PC-3 (cell line): ENCODE measurements around the gene SERTAD1.

ENCODE experiments used
- EZH2 ChIP-seq: fragments of 300-600 bp; sonication (generic); IDR thresholded peaks from one replicate; pipeline ENCODE4 v1.6.1; 2017; ENCODE audit warnings: antibody characterized with exemption, mild to moderate bottlenecking, low read length; ENCODE audit not compliant: unreplicated experiment
- EZH2phosphoT487 ChIP-seq: fragments of 300-600 bp; sonication (generic); IDR thresholded peaks from 2 replicates; pipeline ENCODE4 v1.6.1; 2018; ENCODE audit warnings: mild to moderate bottlenecking, antibody characterized with exemption, low read length, borderline replicate concordance
- TF ChIP-seq, protein P1 (sequence below): fragments of 300-600 bp; sonication (generic); conservative IDR thresholded peaks from 2 replicates; pipeline ENCODE4 v1.5.1; 2017; ENCODE audit warnings: antibody characterized with exemption, low read depth, mild to moderate bottlenecking, low read length

DNA sequence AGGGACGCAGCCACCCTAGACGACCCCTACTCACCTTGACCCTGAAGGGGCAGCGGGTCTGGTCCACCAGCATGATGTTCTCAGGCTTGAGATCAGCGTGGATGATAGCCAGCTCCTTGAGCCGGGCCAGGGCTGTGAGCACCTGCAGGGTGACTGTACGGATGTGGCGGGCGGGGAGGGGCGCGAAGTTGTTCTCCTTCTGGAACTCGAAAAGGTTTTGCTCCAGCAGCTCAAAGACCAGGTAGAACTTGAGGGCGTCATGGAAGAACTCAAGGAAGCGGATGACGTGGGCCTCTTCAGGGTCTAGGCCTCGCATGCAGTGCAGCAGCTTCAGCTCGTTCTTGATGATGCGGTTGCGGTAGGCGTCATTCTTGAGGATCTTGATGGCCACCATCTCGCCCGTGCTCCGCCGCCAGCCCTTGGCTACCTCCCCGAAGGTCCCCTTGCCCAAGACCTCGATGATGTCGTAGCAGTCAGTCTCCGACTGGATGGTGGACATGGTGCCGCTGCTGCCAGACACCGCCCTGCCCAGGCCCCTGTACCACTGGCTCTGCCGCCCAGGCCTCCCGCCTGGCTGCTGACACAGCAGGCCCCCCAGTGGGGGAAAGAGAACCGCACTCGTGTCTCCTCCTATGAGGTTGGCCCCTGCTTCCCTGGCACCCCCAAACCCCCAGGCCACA, 36.2 kb downstream of the SERTAD1 start:
- TF ChIP-seq, protein P1, sequence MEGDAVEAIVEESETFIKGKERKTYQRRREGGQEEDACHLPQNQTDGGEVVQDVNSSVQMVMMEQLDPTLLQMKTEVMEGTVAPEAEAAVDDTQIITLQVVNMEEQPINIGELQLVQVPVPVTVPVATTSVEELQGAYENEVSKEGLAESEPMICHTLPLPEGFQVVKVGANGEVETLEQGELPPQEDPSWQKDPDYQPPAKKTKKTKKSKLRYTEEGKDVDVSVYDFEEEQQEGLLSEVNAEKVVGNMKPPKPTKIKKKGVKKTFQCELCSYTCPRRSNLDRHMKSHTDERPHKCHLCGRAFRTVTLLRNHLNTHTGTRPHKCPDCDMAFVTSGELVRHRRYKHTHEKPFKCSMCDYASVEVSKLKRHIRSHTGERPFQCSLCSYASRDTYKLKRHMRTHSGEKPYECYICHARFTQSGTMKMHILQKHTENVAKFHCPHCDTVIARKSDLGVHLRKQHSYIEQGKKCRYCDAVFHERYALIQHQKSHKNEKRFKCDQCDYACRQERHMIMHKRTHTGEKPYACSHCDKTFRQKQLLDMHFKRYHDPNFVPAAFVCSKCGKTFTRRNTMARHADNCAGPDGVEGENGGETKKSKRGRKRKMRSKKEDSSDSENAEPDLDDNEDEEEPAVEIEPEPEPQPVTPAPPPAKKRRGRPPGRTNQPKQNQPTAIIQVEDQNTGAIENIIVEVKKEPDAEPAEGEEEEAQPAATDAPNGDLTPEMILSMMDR, result no peak
- TF ChIP-seq EZH2 (no peak), EZH2phosphoT487 (no peak)
